ENCODE measurements around the gene STK32B.
"Not testable (repeated sequence)": the region's sequence is repeated elsewhere in the genome, so short reads cannot be mapped to it uniquely, and the experiment has no call there.

STK32B gene

DNA sequence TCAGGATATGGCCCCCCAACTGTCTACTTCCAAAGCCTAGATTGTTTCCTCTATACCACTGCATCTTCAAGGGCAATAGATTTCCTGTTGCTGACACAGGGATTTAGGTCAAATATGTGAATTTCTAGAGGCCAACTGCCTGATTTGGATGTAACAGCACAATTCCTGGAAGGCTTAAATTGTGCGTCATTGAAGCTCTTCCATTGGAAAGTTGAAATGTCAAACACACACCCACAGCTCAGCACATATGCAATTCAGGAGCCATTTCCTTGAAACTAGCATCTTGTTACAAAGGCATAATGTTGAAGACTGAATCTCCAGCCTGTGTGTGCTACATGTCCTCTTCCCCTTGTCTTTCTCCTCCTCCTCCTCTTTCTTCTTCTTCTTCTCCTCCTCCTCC is 158.6 kb downstream of the STK32B start:
- DNase-seq (ENCODE audit: low read depth) = no peak

DNA sequence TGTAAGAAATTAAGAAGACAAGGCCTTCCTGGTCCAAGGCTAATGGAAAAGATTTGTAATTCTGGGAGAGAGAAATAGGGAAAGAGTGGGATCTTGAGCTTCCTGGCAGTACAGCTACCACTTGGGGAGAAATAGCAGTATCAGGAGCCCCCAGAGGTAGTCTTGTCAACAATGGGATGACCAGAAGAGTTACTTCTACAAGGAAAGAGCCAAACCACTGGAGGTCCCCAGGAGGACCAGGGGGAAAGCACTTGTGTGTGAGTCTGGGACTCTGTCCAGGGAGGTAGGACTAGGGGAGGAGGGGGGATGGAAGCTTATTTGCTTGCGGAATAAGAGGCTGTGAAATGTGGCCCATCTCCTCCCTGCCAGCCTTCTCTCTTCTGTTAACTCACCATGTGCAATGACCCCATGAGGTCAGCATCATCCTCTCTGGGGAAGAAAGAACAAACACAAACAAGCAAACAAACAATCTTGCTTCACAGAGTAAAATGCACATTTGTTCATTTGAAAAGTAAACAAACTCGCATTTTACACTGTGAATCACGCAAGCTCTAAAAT is 160.1 kb downstream of the STK32B start:
- DNase-seq (ENCODE audit: low read depth) = no peak

DNA sequence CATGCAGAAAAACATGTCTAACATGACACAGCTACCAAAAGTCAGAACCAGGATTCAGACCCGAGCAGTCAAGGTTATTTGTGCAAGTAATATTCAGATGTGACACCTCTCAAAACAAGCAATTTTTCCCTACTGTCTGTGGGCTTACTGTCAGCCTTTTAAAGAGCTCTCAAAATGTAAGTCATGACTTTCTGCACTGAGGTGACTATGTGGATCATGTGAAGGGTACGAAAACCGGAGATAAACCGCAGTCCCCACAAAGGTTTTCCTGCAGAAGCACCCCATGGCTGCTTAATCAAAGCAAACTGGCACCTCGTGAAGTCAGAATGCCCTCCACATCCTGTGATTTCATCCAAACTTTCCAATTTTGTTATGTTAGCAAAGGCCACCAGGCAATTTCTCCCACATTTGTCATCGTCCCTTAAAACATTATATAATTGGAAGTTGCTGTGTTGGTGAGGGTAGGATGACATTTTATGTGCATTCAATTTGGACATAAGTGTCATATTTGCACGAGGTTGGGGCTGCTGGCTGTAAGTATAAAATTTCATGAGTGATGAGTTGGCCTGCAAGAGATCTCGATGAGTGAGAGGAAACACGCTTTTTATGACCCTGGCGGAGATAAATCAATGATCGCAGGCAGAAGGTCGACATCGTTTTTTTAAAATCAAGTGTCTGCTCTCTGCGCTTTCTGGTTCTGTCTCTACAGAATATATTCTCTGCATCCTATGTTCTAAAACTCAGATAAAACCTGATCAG is 161.2 kb downstream of the STK32B start:
- DNase-seq (ENCODE audit: low read depth) = no peak

DNA sequence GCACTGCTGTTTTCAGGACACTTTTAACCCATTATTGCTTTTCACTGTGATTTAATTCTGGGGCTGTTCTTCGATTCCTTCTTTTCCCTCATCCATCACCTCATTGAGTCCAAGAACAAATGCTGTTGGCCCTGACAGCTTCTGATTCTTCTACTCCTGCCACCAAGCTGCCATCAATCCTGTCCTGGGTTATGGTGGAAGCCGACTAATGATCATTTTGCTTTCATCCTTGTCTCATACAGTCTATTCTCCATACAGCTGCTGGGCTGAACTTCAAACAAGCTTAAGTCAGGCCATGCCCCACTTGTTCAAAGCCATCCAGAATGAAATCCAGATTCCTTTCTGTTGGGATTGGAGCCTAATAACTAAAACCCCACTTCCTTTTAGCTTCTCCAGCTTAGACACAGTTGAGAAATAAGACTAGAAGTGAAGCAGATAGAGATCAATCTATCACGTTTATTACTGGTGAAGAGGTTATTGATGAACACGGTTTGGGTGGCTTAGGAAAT is 161.9 kb downstream of the STK32B start:
- no peak for DNase-seq (ENCODE audit: low read depth)

DNA sequence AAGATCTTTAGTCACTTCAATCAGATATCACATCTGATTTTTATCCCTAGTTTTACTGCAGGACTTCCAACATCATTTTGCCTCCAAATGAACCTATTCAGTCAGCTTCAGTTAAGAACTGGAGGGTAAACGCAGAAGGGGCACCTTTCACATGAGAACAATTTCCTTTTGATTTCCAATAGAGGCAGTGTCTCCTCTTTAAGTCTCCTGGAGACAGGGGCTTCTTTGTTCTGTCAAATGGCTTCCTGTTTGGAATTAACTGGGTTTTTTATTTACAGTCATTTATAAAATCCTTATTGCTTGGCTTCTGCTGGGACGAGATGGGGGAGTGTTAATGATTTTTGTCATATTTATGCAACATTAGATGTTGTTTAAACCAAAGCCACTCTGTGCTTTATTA is 164.0 kb downstream of the STK32B start:
- no peak for DNase-seq (ENCODE audit: low read depth)

DNA sequence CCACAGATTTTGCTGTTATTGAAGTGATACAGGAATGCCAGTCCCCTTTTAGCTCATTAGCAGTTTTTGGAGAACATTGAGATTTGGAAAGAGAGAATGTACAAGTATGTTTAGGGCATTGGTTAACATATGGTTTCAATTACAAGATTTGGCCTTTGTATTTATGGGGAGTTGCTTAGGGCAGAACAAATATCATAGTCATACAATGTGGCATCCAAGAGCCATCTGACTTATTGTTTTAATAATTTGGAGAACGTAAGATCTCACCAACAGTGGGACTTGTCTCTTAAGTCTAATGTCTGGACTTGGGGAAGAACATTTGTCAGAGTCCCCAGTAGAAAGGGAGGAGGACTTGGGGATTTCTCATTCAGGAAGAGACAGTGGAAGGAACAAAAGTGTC is 166.1 kb downstream of the STK32B start:
- no peak for DNase-seq (ENCODE audit: low read depth)

DNA sequence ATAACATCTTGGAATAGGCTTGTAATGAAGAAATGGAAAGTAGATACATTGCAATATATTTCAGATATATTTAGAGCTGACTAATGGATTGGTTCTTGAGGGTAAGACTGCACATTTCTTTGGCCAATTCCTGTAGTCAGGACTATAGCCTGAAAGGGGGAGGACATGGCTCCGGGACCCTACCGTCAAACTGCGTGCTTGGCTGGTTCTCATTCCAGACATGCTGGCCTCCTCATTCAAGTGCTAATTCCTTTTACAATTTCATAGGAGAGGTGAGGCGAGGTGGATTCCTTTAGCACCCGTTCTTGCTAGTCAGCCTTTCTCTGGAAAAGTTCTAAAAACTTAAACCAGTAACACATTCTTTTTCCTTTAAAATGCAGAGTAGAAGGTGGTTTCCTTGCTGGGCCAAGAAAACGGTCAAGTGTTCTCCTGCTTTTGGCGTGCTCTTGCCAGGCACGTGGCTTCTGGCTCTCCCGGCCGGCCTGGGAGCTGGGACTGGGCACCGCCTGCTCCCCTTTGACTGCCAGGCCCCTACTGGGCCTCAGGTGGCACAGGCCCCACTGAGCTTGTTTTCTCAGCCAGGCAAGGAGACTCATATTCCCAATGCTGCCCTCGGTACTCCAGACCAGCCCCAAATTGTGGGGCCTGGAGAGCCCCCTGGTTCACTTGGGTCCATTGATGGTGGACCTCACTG is 167.2 kb downstream of the STK32B start:
- no peak for DNase-seq (ENCODE audit: low read depth)

DNA sequence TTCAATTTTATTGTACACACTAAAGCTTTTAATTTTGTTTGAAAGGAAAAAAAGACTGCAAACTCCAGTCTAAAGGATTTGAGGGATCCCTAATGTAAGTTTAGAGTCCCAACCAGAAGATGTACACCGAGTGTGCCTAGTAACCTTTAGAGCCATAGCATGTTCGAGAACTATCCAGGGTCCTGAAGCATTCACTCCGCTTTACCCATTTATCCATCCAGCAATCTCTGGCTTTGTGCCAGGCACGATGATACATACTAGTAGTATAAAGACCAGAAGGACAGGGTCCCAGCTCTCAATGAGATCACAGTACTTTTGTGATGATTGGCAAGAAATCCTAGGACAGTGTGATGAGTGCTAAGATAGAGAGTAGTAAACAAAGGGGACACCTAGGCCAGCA is 168.7 kb downstream of the STK32B start:
- DNase-seq (ENCODE audit: low read depth) = no peak

DNA sequence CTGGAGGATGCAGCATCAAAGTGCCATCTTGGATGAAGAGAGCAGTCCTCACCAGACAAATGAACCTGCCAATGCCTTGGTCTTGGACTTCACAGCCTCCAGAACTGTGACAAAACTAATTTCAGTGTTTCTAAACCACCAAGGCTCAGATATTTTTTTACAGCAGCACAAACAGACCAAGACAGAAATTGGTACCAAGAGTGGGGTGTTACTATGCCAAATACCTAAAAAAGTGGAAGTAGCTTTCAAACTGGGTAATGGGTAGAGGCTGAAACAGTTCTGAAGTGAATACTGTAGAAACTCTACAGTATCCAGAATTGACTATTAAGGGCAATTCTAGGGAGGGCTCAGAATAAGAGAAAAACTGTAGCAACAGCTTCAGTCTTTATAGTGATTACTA is 170.8 kb downstream of the STK32B start:
- DNase-seq (ENCODE audit: low read depth) = no peak

DNA sequence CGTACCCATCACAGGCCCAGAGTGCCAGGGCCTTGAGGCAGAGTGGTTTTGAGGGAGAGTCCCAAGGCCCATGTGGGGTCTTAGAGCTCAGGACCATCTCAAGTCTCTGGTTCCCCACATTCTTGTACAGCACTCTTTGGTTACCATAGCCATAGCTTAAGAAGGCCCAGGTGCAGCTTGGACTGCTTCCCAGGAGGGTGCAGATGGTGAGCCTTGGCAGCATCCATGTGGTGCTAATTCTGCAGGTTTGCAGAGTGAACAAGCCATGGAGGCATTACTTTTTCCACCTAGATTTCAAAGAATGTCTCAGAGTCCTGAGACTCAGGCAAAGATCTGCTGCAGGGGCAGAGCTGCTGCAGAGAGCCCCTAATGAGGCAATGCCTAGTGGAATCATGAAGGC is 171.7 kb downstream of the STK32B start:
- DNase-seq (ENCODE audit: low read depth) = no peak

DNA sequence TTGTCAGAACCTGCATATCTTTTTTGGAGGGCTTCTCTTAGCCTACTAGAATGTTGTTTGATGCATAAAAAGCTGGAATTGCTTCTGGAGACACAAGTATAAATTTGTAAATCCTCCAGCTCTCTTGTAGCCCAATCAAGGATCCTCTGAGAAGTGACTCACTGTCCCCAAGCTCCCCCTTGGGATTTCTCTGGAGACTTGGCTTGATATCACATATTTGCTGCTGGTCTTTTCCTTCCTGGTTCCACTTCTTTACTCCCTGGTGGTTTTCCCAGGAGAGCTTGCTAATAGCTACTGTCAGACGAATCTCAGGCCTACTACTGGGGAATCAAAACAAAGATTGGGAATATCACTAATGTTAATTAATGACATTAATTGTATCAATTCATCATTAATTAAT is 173.1 kb downstream of the STK32B start:
- DNase-seq (ENCODE audit: low read depth) = no peak

DNA sequence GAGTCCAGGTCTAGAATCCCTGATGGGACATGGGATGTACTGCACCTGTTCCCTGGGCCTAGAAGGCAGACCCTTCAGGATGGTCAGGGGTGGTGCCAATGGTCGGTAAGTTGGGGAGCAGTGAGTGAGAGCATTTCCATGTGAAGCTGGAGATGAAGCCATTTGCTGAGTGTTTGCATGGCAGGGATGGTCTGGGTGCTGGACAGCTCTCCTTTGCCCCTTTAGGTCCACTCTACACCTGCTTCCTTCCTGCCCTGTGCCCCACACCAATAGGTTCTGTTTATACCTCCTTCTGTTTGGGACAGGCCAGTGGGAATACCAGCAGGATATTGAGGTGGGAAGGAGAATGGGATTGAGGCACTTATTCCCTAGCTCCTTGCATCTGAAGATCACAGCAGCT is 181.3 kb downstream of the STK32B start:
- DNase-seq (ENCODE audit: low read depth) = no peak

DNA sequence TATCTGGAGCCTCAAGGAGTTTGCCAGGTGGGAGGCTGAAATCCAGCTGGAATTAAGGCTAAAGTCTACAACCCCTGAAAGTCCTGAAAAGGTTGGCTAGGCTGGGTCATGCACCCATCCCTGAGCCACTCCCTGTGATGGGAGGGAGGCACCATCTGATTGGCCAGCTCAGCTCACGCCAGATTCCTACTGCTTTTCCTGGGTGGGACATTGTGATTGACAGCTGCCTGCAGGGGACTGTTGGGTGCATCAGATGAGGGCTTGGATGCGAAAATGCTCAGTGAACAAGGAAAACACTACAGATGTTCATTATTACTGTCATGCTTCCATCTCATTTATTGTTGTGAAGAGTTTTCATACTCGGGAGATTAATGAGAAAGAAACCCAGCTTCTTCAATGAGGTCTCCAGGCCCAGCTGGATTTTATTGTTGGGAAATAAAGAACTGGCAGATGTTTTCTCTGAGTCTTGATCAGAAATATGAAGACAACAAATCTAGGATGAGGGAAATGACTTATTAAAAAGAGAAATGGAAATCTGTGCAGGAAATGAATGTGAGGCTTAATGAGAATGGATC is 185.9 kb downstream of the STK32B start:
- DNase-seq (ENCODE audit: low read depth) = no peak

DNA sequence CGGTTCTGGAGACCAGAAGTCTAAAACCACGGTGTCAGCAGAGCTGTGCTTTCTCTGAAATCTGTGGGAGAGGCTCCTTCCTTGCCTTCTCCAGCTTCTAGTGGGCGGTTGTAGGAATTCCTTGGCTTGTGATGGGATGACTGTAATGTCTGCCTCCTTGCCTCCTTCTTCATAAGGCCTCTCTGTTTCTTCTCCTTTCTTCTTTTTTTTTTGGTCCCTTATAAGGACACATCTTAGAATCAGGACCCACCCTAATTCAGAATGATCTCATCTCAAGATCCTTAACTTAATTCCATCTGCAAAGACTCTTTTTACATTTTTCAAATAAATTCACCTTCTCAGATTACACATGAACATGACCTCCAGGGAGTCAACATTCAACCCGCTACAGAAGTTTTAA is 186.9 kb downstream of the STK32B start:
- DNase-seq (ENCODE audit: low read depth) = no peak

DNA sequence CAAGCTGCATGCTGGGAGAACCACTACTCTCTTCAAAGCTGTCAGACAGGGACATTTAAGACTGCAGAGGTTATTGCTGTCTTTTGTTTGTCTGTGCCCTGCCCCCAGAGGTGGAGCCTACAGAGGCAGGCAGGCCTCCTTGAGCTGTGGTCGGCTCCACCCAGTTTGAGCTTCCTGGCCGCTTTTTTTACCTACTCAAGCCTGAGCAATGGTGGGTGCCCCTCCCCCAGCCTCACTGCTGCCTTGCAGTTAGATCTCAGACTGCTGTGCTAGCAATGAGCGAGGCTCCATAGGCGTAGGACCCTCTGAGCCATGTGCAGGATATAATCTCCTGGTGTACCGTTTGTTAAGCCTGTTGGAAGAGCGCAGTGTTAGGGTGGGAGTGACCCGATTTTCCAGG is 195.8 kb downstream of the STK32B start:
- DNase-seq (ENCODE audit: low read depth) = not testable (repeated sequence)

DNA sequence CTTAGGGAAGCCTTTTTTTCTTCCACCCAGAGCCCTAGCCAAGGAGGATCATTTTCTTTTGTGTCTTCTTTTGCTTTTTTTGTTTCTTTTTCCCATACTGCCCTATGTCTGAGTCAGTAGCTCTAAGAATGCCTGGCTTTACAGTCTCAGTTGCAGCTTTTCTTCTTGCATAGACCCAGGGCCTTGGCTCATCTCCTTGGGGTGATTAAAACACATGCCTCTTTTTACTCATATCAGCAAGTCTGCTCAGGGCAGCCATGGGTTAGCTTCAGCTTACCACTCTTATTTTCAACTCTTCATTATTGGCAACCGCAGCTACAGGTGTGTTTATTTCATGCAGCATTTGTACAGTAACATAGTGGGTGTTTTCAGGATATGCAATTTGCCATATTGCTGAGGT is 196.5 kb downstream of the STK32B start:
- DNase-seq (ENCODE audit: low read depth) = no peak

DNA sequence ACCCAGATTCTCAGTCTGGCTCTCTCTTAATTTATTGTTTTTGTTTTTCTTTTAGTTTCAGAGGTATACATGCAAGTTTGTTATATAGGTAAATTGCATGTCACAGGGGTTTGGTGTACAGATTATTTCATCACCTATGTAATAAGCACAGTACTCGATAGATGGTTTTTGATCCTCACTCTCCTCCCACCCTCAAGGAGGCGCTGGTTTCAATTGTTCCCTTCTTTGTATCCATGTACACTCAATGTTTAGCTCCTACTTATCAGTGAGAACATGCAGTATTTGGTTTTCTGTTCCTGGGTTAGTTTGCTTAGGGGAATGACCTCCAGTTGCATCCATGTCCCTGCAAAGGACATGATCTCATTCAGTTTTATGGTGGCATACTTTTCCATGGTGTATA is 198.4 kb downstream of the STK32B start:
- DNase-seq (ENCODE audit: low read depth) = no peak

DNA sequence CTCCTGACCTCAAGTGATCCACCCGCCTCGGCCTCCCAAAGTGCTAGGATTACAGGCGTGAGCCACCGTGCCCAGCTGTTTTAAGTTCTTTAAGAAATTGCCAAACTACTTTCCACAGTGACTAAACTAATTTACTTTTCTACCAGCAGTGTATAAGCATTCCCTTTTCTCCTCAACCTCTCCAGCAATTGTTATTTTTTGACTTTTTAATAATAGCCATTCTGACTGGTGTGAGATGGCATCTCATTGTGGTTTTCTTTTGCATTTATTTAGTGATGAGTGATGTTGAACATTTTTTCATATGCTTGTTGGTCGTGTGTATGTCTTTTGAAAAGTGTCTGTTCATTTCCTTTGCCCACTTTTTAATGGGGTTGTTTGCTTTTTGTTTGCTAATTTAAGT is 199.3 kb downstream of the STK32B start:
- DNase-seq (ENCODE audit: low read depth) = not testable (repeated sequence)

DNA sequence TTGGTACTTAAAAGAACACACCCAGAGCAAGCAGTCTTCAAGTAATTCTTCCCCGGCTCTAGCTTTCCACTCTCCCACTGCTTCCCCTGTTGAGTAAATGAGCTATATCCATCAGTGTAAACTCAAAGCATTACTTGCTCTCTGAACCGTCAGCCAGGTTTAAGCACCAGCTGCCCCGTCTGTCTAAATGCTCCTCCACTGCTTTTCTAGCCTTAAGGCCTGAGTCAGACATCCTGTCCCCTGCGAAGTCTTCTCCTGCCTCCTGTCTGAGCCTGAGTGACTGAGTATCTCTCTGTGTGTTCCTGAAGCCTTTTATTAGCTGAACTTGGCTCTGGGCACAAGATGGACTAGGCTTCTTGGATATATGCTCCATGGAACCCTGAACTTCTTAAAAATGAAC is 205.1 kb downstream of the STK32B start:
- no peak for DNase-seq (ENCODE audit: low read depth)

DNA sequence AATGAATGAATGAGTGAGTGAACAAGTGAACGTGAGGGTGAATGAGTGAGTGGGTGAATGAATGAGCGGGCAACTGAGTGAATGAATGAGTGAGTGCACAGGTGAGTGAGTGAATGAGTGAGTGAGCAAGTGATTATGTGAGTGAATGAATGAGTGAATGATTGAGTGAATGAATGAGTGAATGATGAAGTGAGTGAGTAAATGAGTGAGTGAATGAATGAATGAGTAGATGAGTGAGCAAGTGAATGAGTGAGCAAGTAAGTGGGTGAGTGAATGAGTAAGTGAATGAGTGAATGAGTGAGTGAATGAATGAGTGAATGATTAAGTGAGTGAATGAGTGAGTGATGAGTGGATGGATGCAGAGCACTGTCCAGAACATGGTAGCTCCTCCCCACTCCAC is 205.8 kb downstream of the STK32B start:
- no peak for DNase-seq (ENCODE audit: low read depth)

DNA sequence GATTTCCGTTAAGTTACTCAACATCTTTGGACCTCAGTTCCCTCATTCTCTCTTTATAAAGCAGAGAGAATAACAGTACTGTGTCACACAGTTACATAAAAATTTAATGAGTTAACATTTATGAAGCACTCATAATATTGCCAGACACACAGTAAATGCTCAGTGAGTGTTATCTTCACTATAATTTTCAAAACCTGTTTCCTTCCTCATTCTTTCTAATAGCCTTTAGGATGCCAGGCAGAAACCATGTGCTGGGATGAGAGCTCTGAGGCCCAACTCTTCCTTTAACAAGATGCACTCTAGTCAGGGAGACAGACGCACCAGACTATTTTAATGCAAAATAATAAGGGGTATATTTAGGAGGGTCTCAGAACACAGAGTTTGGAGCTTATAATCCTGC is 208.2 kb downstream of the STK32B start:
- no peak for DNase-seq (ENCODE audit: low read depth)

DNA sequence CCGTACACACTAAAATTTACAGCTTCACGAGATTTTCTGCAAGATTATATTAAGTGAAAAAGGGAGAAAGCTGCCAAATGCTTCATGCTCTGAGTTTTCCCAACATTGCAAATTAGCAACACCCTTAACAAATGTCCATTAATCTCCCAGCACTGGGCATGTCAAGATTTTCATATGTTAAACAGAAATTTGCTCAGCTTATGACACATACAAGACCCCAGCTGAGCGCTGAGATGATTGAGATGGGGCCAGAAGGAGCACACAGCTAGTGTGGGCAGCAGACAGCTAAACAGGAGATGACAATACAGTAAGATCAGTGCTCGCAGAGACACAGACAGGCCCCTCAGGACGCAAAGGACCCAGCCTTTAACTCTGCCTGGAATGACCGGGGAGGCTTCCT is 208.8 kb downstream of the STK32B start:
- DNase-seq (ENCODE audit: low read depth) = no peak

DNA sequence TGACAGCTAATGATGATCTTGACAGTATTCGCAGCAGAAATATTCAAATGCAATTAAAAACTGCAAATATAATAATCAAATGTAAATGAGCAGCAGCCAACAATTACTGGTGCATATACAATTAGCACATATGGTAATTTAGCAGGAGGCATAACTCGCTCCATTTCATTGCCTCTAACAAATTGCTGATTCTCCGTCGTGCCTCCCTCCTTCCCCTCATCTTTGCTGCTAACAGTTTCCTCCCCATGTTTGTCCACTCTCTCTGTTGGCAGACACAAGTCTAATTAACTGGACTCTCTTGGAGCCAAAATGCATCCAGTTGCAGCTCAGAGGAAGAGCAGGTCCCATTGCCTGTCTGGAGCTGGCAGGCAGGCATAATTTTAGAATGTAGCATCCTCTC is 210.6 kb downstream of the STK32B start:
- DNase-seq (ENCODE audit: low read depth) = no peak
